MCF 10A (cell line): ENCODE results near the gene CUBN. TPM values are rescaled to one million over a fixed set of nuclear protein-coding genes. Genes with fewer than 3 reads are reported as not detected.

Experiments used
- BruUV-seq: library from RNA; stranded (reverse); fragments of 400-500 nt; replicated peaks from 2 replicates; lab custom pipeline; 2021; lab: Mats Ljungman, UMichigan
- CTCF ChIA-PET: fragments of 300-600 bp; sonication (Branson Sonifier 250); formaldehyde crosslinking; extraction: SDS; loops from one replicate; lab custom pipeline; 2021; ENCODE audit warnings: antibody characterized with exemption, inconsistent platforms; lab: Yijun Ruan, JAX
- POLR2A ChIA-PET: fragments of 300-600, 350-650 bp; sonication (Branson Sonifier 250); formaldehyde crosslinking; extraction: SDS; loops from one replicate; lab custom pipeline; 2020; ENCODE audit warnings: antibody characterized with exemption, inconsistent platforms; lab: Yijun Ruan, JAX
- DNase-seq: peaks from one replicate; pipeline ENCODE4 v3.0.0-alpha.2; 2018; ENCODE audit not compliant: unreplicated experiment
- H3K27ac Mint-ChIP-seq: one replicate; pipeline ENCODE4 v1.8.0; 2022; ENCODE audit warnings: mild to moderate bottlenecking, low read depth, mixed read lengths; ENCODE audit not compliant: unreplicated experiment
- H3K27me3 Mint-ChIP-seq: one replicate; pipeline ENCODE4 v1.8.0; 2022; ENCODE audit warnings: mixed read lengths; ENCODE audit not compliant: insufficient read depth, unreplicated experiment
- H3K36me3 Mint-ChIP-seq: one replicate; pipeline ENCODE4 v1.8.0; 2022; ENCODE audit warnings: mild to moderate bottlenecking, moderate library complexity, mixed read lengths; ENCODE audit not compliant: insufficient read depth, unreplicated experiment
- H3K4me1 Mint-ChIP-seq: one replicate; pipeline ENCODE4 v1.8.0; 2022; ENCODE audit warnings: mixed read lengths; ENCODE audit not compliant: insufficient read depth, unreplicated experiment
- H3K4me3 Mint-ChIP-seq: one replicate; pipeline ENCODE4 v1.8.0; 2022; ENCODE audit warnings: mild to moderate bottlenecking, moderate library complexity, mixed read lengths; ENCODE audit not compliant: unreplicated experiment
- H3K9me3 Mint-ChIP-seq: one replicate; pipeline ENCODE4 v1.8.0; 2022; ENCODE audit warnings: mixed read lengths; ENCODE audit not compliant: unreplicated experiment
- intact Hi-C: fragments of 100-400 bp; cut with micrococcal nuclease; formaldehyde crosslinking; loops from 2 replicates; pipeline ENCODE4 v1.14.1; 2022
- total RNA-seq: library from RNA; stranded (reverse); gene quantifications from 2 replicates; pipeline ENCODE4 v1.2.3, GENCODE V29; 2022
- TF ChIP-seq, protein P1 (sequence below): fragments of 200-600 bp; IDR thresholded peaks from one replicate; pipeline ENCODE4 v1.8.0; 2022; ENCODE audit warnings: antibody characterized with exemption, mild to moderate bottlenecking; ENCODE audit not compliant: unreplicated experiment

Gene CUBN
- total RNA-seq, 1 experiment from 2014 or later, result 1.3 TPM

DNA sequence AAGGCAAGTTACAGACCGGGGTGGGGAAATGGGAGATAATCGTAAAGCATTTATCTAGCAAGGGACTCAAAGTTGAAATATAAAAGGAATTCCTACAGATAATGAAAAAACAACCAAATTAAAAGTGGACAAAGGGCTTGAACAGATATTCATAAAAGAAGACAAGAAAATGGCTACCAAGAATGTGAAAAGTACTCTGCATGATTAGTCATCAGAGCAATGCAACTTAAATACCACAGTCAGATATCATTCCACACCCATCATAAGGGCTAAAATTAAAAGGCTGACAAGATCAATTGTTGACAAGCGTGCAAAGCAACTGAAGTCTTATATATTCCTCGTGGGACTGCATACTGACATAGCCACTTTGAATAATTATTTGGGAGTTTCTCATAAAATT is 187.7 kb downstream of the CUBN start:
- no TSS peak for BruUV-seq
- Mint-ChIP-seq H3K4me3 (no peak overlapping the region), H3K9me3 (no peaks in the 10 kb centered on the region), H3K36me3 (no peaks in the 10 kb centered on the region), H3K27me3 (no peaks in the 10 kb centered on the region), H3K4me1 (no peaks in the 10 kb centered on the region), H3K27ac (no peak overlapping the region)
- ChIA-PET CTCF (interaction anchor here (0.6 kb wide), 1 partner anchor 1332 kb away, joined by 3 read pairs; no protein-coding TSS in a partner anchor), POLR2A (no interaction called here)
- TF ChIP-seq, protein P1, sequence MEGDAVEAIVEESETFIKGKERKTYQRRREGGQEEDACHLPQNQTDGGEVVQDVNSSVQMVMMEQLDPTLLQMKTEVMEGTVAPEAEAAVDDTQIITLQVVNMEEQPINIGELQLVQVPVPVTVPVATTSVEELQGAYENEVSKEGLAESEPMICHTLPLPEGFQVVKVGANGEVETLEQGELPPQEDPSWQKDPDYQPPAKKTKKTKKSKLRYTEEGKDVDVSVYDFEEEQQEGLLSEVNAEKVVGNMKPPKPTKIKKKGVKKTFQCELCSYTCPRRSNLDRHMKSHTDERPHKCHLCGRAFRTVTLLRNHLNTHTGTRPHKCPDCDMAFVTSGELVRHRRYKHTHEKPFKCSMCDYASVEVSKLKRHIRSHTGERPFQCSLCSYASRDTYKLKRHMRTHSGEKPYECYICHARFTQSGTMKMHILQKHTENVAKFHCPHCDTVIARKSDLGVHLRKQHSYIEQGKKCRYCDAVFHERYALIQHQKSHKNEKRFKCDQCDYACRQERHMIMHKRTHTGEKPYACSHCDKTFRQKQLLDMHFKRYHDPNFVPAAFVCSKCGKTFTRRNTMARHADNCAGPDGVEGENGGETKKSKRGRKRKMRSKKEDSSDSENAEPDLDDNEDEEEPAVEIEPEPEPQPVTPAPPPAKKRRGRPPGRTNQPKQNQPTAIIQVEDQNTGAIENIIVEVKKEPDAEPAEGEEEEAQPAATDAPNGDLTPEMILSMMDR, result no peak
- DNase-seq, result no peak
- intact Hi-C loops, result no loop called here

DNA sequence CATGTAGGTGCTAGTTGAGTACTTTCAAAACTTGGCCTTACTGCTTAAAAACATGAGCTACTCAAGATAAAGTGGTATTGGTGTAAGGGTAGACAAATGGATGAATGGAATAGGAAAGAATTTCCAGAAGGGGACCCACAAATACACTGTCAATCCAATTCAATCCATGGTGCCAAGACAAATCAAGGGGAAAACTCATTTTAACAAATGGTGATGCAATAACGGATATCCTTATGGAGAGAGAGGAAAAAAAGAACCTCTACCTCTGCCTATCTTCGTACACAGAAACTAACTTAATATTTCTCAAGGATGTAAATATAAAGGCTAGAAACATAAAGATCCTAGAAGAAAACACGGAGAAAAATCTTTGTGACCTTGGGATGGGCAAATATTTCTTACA is 188.5 kb downstream of the CUBN start:
- Mint-ChIP-seq H3K27me3 (no peaks in the 10 kb centered on the region), H3K4me1 (no peaks in the 10 kb centered on the region), H3K36me3 (no peaks in the 10 kb centered on the region), H3K27ac (no peak overlapping the region), H3K9me3 (no peaks in the 10 kb centered on the region), H3K4me3 (no peak overlapping the region)
- TF ChIP-seq, protein P1, result no peak
- ChIA-PET CTCF (interaction anchor here (0.6 kb wide), 1 partner anchor 1332 kb away, joined by 3 read pairs; no protein-coding TSS in a partner anchor), POLR2A (no interaction called here)
- no TSS peak for BruUV-seq
- intact Hi-C loops, result no loop called here
- DNase-seq, result no peak

GRCh38 chr10:16938952-16939351 is 190.7 kb downstream of the CUBN start:
- Mint-ChIP-seq H3K4me1 (no peaks in the 10 kb centered on the region), H3K4me3 (no peak overlapping the region), H3K27ac (no peak overlapping the region), H3K36me3 (no peaks in the 10 kb centered on the region), H3K9me3 (no peaks in the 10 kb centered on the region), H3K27me3 (no peaks in the 10 kb centered on the region)
- ChIA-PET POLR2A (no interaction called here), CTCF (no interaction called here)
- DNase-seq, result no peak
- intact Hi-C loops, result no loop called here
- BruUV-seq, result no TSS peak
- TF ChIP-seq, protein P1, result no peak

DNA sequence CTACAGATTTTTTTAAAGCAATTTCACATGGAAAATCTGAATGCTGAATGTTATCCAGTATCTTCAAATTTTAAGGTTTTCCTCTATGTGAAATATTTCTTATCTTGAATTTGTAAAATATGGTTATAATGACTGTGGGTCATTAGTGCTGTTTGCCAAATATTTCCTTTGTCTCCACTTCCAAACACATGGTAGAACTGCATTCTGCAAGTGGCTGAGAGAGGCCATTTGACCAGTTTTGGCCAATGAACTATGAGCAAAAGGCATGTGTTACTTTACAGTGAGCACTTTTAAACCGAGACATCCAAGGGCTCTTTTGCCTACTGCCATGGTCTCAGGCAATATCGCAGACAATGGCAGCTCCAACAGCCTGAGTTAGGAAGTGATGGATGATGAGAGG is 195.2 kb downstream of the CUBN start:
- TF ChIP-seq, protein P1, result no peak
- no peaks in the 10 kb centered on the region for H3K4me1 Mint-ChIP-seq
- H3K27ac Mint-ChIP-seq, result no peak overlapping the region
- intact Hi-C loops, result no loop called here
- POLR2A ChIA-PET, result no interaction called here
- DNase-seq, result no peak
- no peaks in the 10 kb centered on the region for H3K36me3 Mint-ChIP-seq
- H3K4me3 Mint-ChIP-seq, result no peak overlapping the region
- H3K27me3 Mint-ChIP-seq, result no peaks in the 10 kb centered on the region
- CTCF ChIA-PET, result interaction anchor here (1.0 kb wide), 1 partner anchor 278 kb away, joined by 3 read pairs; no protein-coding TSS in a partner anchor
- no TSS peak for BruUV-seq
- H3K9me3 Mint-ChIP-seq, result no peaks in the 10 kb centered on the region
